ENCODE results near the gene CFAP54.

CFAP54 gene

GRCh38 chr12:96447256-96447655, 42.1 kb upstream of the CFAP54 start:
- no peaks in the 10 kb centered on the region for H3K9me3 ChIP-seq (ENCODE audit: control insufficient read depth, insufficient read depth, low read depth, low read length)
- no peaks in the 10 kb centered on the region for H3K36me3 ChIP-seq (ENCODE audit: control insufficient read depth in 2 of 2, insufficient read depth in 1 of 2, low read length in 2 of 2)
- ChIA-PET POLR2A (interaction anchor here (0.7 kb wide), 1 partner anchor 54 kb away, joined by 8 read pairs; no protein-coding TSS in a partner anchor), CTCF (interaction anchor here (1.1 kb wide), 1 partner anchor 232 kb away, joined by 4 read pairs; no protein-coding TSS in a partner anchor)
- no peak overlapping the region for H3K27ac ChIP-seq (ENCODE audit: extremely low read depth, low read depth, low read length)
- H3K4me3 ChIP-seq (ENCODE audit: low read depth, low read length): no peak overlapping the region
- no peaks in the 10 kb centered on the region for H3K4me1 ChIP-seq (ENCODE audit: control insufficient read depth, insufficient read depth, low read length)
- TF ChIP-seq ZNF426 (tag by site-specific recombination; IDR thresholded peaks at IDR 0.05): no peak
- TF ChIP-seq, protein P1, sequence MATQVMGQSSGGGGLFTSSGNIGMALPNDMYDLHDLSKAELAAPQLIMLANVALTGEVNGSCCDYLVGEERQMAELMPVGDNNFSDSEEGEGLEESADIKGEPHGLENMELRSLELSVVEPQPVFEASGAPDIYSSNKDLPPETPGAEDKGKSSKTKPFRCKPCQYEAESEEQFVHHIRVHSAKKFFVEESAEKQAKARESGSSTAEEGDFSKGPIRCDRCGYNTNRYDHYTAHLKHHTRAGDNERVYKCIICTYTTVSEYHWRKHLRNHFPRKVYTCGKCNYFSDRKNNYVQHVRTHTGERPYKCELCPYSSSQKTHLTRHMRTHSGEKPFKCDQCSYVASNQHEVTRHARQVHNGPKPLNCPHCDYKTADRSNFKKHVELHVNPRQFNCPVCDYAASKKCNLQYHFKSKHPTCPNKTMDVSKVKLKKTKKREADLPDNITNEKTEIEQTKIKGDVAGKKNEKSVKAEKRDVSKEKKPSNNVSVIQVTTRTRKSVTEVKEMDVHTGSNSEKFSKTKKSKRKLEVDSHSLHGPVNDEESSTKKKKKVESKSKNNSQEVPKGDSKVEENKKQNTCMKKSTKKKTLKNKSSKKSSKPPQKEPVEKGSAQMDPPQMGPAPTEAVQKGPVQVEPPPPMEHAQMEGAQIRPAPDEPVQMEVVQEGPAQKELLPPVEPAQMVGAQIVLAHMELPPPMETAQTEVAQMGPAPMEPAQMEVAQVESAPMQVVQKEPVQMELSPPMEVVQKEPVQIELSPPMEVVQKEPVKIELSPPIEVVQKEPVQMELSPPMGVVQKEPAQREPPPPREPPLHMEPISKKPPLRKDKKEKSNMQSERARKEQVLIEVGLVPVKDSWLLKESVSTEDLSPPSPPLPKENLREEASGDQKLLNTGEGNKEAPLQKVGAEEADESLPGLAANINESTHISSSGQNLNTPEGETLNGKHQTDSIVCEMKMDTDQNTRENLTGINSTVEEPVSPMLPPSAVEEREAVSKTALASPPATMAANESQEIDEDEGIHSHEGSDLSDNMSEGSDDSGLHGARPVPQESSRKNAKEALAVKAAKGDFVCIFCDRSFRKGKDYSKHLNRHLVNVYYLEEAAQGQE (tag by site-specific recombination; IDR thresholded peaks at IDR 0.05): no peak
- TF ChIP-seq MEIS1 (CRISPR knock-in tag; IDR thresholded peaks at IDR 0.05; ENCODE audit: borderline replicate concordance): no peak
- TF ChIP-seq ZNF449 (tag by site-specific recombination; IDR thresholded peaks at IDR 0.05): no peak
- TF ChIP-seq ZNF768 (tag by site-specific recombination; IDR thresholded peaks at IDR 0.05): no peak
- TF ChIP-seq GLIS2 (tag by site-specific recombination; IDR thresholded peaks at IDR 0.05): no peak
- no peak for TF ChIP-seq ZNF202 (tag by site-specific recombination; IDR thresholded peaks at IDR 0.05; ENCODE audit: borderline replicate concordance)

GRCh38 chr12:96448300-96448699, 41.1 kb upstream of the CFAP54 start:
- no peak for TF ChIP-seq ZNF248 (tag by site-specific recombination; IDR thresholded peaks at IDR 0.05)
- H3K4me3 ChIP-seq (ENCODE audit: low read depth, low read length): no peak overlapping the region
- CTCF ChIA-PET: interaction anchor here (0.7 kb wide), 1 partner anchor 40 kb away, joined by 3 read pairs; no protein-coding TSS in a partner anchor
- POLR2A ChIA-PET: no interaction called here
- no peaks in the 10 kb centered on the region for H3K36me3 ChIP-seq (ENCODE audit: control insufficient read depth in 2 of 2, insufficient read depth in 1 of 2, low read length in 2 of 2)
- no peaks in the 10 kb centered on the region for H3K4me1 ChIP-seq (ENCODE audit: control insufficient read depth, insufficient read depth, low read length)
- H3K9me3 ChIP-seq (ENCODE audit: control insufficient read depth, insufficient read depth, low read depth, low read length): no peaks in the 10 kb centered on the region
- H3K27ac ChIP-seq (ENCODE audit: extremely low read depth, low read depth, low read length): no peak overlapping the region

GRCh38 chr12:96452261-96452922, 37.0 kb upstream of the CFAP54 start:
- H3K9me3 ChIP-seq (ENCODE audit: control insufficient read depth, insufficient read depth, low read depth, low read length): no peaks in the 10 kb centered on the region
- no peak overlapping the region for H3K27ac ChIP-seq (ENCODE audit: extremely low read depth, low read depth, low read length)
- H3K36me3 ChIP-seq (ENCODE audit: control insufficient read depth in 2 of 2, insufficient read depth in 1 of 2, low read length in 2 of 2): no peaks in the 10 kb centered on the region
- CTCF ChIA-PET: interaction anchor here (0.6 kb wide), 1 partner anchor 48 kb away, joined by 4 read pairs; no protein-coding TSS in a partner anchor
- no peak overlapping the region for H3K4me3 ChIP-seq (ENCODE audit: low read depth, low read length)
- TF ChIP-seq ZNF692 (tag by site-specific recombination; IDR thresholded peaks at IDR 0.05): no peak
- no peak for TF ChIP-seq ZNF626 (tag by site-specific recombination; IDR thresholded peaks at IDR 0.05)
- TF ChIP-seq SP2 (tag by site-specific recombination; IDR thresholded peaks at IDR 0.05): no peak
- TF ChIP-seq ZNF324 (tag by site-specific recombination; IDR thresholded peaks at IDR 0.05): no peak
- no peak for TF ChIP-seq ZNF510 (tag by site-specific recombination; IDR thresholded peaks at IDR 0.05; ENCODE audit: insufficient replicate concordance)
- TF ChIP-seq KLF17 (tag by site-specific recombination; IDR thresholded peaks at IDR 0.05): no peak
- POLR2A ChIA-PET: no interaction called here
- no peaks in the 10 kb centered on the region for H3K4me1 ChIP-seq (ENCODE audit: control insufficient read depth, insufficient read depth, low read length)
